CD4-positive, alpha-beta memory T cell (primary cell): ENCODE data around the gene CKAP4. TPM values are rescaled to one million over a fixed set of nuclear protein-coding genes. Genes with fewer than 3 reads are reported as not detected.

Experiments
- CTCF ChIA-PET: fragments of 350-600 bp; sonication (Branson Sonifier 250); formaldehyde crosslinking; loops from one replicate; lab custom pipeline; 2021; ENCODE audit warnings: inconsistent platforms; ENCODE audit not compliant: partially characterized antibody; lab: Charles Lee
- POLR2A ChIA-PET: fragments of 350-600 bp; sonication (Branson Sonifier 250); formaldehyde crosslinking; loops from one replicate; lab custom pipeline; 2021; ENCODE audit not compliant: partially characterized antibody; lab: Charles Lee
- DNase-seq, 5 donors: peaks; one replicate each; pipeline versions ENCODE4 v3.0.0 to v3.0.0-alpha.2; 2020 to 2022; ENCODE audit warnings: mixed read lengths in 1 of 5
- H3K27ac ChIP-seq: one replicate; pipeline ENCODE4 v1.7.0; 2013; ENCODE audit warnings: low read depth, low read length
- H3K27me3 ChIP-seq: 2 replicates; pipeline ENCODE4 v1.7.0; 2013; ENCODE audit warnings: mild to moderate bottlenecking, low read length, moderate library complexity; ENCODE audit not compliant: insufficient read depth
- H3K36me3 ChIP-seq: 2 replicates; pipeline ENCODE4 v1.7.0; 2013; ENCODE audit warnings: mild to moderate bottlenecking, low read length, moderate library complexity; ENCODE audit not compliant: insufficient read depth
- H3K4me1 ChIP-seq: 2 replicates; pipeline ENCODE4 v1.7.0; 2013; ENCODE audit warnings: mild to moderate bottlenecking, low read length, moderate library complexity; ENCODE audit not compliant: insufficient read depth
- H3K4me3 ChIP-seq, 2 donors: one replicate each; pipeline ENCODE4 v1.7.0; 2013; ENCODE audit warnings: low read length in 2 of 2, mild to moderate bottlenecking in 1 of 2
- H3K9me3 ChIP-seq, 2 donors: one replicate each; pipeline ENCODE4 v1.7.0; 2013; ENCODE audit warnings: low read length in 2 of 2, control low read depth in 1 of 2; ENCODE audit not compliant: control insufficient read depth in 1 of 2
- H3K27ac Mint-ChIP-seq, 7 donors: one replicate each; pipeline ENCODE4 v1.8.0; 2020 to 2021; ENCODE audit warnings: mixed read lengths in 7 of 7, mild to moderate bottlenecking in 6 of 7, inconsistent platforms in 3 of 7, moderate library complexity in 3 of 7
- H3K27me3 Mint-ChIP-seq, 2 donors: one replicate each; pipeline ENCODE4 v1.8.0; 2020 to 2021; ENCODE audit warnings: mixed read lengths in 2 of 2
- H3K36me3 Mint-ChIP-seq, 2 donors: one replicate each; pipeline ENCODE4 v1.8.0; 2020 to 2021; ENCODE audit warnings: mixed read lengths in 2 of 2, inconsistent platforms in 1 of 2, mild to moderate bottlenecking in 1 of 2
- H3K4me1 Mint-ChIP-seq, 4 donors: one replicate each; pipeline ENCODE4 v1.8.0; 2020 to 2021; ENCODE audit warnings: mixed read lengths in 4 of 4, mild to moderate bottlenecking in 1 of 4
- H3K4me3 Mint-ChIP-seq, 8 donors: one replicate each; pipeline ENCODE4 v1.8.0; 2020 to 2021; ENCODE audit warnings: mixed read lengths in 8 of 8, mild to moderate bottlenecking in 7 of 8, moderate library complexity in 6 of 8, inconsistent platforms in 3 of 8
- H3K9me3 Mint-ChIP-seq, 8 donors: one replicate each; pipeline ENCODE4 v1.8.0; 2020 to 2021; ENCODE audit warnings: mixed read lengths in 8 of 8, mild to moderate bottlenecking in 5 of 8, inconsistent platforms in 3 of 8, moderate library complexity in 1 of 8
- intact Hi-C: fragments of 100-400 bp; cut with micrococcal nuclease; formaldehyde crosslinking; loops from one replicate; pipeline ENCODE4 v1.15.1; 2023
- polyA plus RNA-seq, 2 donors: library from polyadenylated mRNA; unstranded; fragments of 300-500 nt; fragmentation: Illumina TruSeq; gene quantifications; one replicate each; pipeline ENCODE4 v1.2.3, GENCODE V29; 2021
- total RNA-seq, 2 experiments: library from RNA; stranded (reverse); gene quantifications; one replicate each; pipeline ENCODE4 v1.2.3, GENCODE V29; 2021

CKAP4 gene
- total and polyA plus RNA-seq, 4 experiments from 2014 or later, result 5.1 to 13.0 (median 10.4) TPM

- peaks cover 0 to 2% (median 0%) of the 10 kb centered on the region in 8 donors for H3K9me3 Mint-ChIP-seq
- Histone ChIP-seq H3K4me3 (peak overlapping the region; percentile 32 to 54), H3K27me3 (no peaks in the 10 kb centered on the region), H3K36me3 (no peaks in the 10 kb centered on the region), H3K27ac (peak overlapping the region; percentile 54), H3K9me3 (no peaks in the 10 kb centered on the region), H3K4me1 (peaks cover 34% of the 10 kb centered on the region)
- H3K36me3 Mint-ChIP-seq, result peaks cover 7 to 14% of the 10 kb centered on the region in 2 donors
- no peaks in the 10 kb centered on the region for H3K27me3 Mint-ChIP-seq
- H3K4me1 Mint-ChIP-seq, result peaks cover 9 to 43% (median 30%) of the 10 kb centered on the region in 4 donors
- POLR2A ChIA-PET, result interaction anchor here (0.7 to 14.5 kb wide), 10 partner anchors 16 to 68 kb away, joined by 3 to 223 read pairs (median 4); partner anchors contain the start of gene TCP11L2
- CTCF ChIA-PET, result interaction anchor here (0.9 to 1.4 kb wide), 6 partner anchors 20 to 57 kb away, joined by 3 to 8 read pairs (median 3); partner anchors contain the start of gene TCP11L2
- intact Hi-C loops, result loop anchor here (1.0 to 10.0 kb wide), 3 partner anchors 20 to 848 kb away; partner anchors contain the start of genes CRY1 and TMEM263
- peak; percentile 58 to 71 (median 63) for DNase-seq
- H3K27ac Mint-ChIP-seq, result peak overlapping the region; percentile 7 to 83 (median 80)
- peak overlapping the region; percentile 75 to 86 (median 82) for H3K4me3 Mint-ChIP-seq
Measured at GRCh38 chr12:106246891-106247673, 738 bp downstream of the CKAP4 start.

DNA sequence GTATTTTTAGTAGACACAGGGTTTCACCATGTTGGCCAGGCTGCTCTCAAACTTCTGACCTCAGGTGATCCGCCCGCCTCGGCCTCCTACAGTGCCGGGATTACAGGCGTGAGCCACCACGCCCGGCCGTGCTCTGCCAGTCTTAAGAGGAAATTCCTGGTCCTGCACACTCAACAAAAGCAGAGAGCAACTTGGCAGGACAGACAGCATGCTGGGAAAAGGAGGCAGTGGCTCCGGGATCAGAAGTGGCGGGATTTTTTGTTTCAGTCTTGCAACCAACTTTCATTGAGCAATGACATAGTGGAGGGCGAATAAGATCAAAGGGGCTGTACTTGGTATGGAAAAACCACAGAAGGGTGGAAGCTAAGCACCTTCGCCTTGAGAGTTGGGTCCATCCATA lies 2.1 kb downstream of the CKAP4 start:
- no peak for DNase-seq
- intact Hi-C loops, result loop anchor here (10.0 kb wide), 2 partner anchors 709 to 849 kb away; partner anchors contain the start of genes CRY1 and TMEM263
- Histone ChIP-seq H3K4me3 (no peak overlapping the region), H3K9me3 (no peaks in the 10 kb centered on the region), H3K27ac (no peak overlapping the region), H3K36me3 (no peaks in the 10 kb centered on the region), H3K27me3 (no peaks in the 10 kb centered on the region), H3K4me1 (peaks cover 34% of the 10 kb centered on the region)
- peaks cover 7 to 15% of the 10 kb centered on the region in 2 donors for H3K36me3 Mint-ChIP-seq
- ChIA-PET CTCF (interaction anchor here (1.3 kb wide), 1 partner anchor 37 kb away, joined by 6 read pairs; no protein-coding TSS in a partner anchor), POLR2A (interaction anchor here (0.7 to 14.5 kb wide), 5 partner anchors 15 to 112 kb away, joined by 3 to 223 read pairs (median 4); partner anchors contain the start of genes POLR3B and TCP11L2)
- peak overlapping the region in 3 of 7 donors; percentile 17 to 68 (median 59) for H3K27ac Mint-ChIP-seq
- H3K4me3 Mint-ChIP-seq, result peak overlapping the region in 7 of 8 donors; percentile 39 to 82 (median 55)
- no peaks in the 10 kb centered on the region for H3K27me3 Mint-ChIP-seq
- H3K9me3 Mint-ChIP-seq, result peaks cover 0 to 2% (median 0%) of the 10 kb centered on the region in 8 donors
- peaks cover 10 to 43% (median 30%) of the 10 kb centered on the region in 4 donors for H3K4me1 Mint-ChIP-seq

DNA sequence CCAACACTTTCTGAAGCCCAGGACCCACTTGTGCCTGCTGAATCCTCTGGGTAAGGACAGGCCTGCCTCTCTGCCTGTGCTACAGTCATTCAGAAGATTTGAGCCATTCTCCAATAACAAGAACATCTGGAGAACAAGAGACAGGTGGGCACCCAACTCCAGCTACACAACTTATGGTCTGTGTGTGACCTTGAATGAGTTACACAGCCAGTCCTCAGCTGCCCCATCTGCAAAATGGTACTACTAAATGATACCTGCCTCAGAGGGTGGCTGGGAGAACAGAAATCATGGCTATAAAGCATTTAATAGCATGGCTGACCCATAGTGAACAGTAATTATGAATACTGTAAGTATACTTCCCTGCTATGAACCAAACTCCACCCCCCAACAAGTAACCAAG lies 4.2 kb downstream of the CKAP4 start:
- Histone ChIP-seq H3K27ac (no peak overlapping the region), H3K4me3 (no peak overlapping the region), H3K36me3 (peaks cover 6% of the 10 kb centered on the region), H3K9me3 (no peaks in the 10 kb centered on the region), H3K4me1 (peaks cover 24% of the 10 kb centered on the region), H3K27me3 (no peaks in the 10 kb centered on the region)
- Mint-ChIP-seq H3K4me3 (no peak overlapping the region), H3K9me3 (peaks cover 0 to 2% (median 0%) of the 10 kb centered on the region in 8 donors), H3K4me1 (peaks cover 6 to 29% (median 16%) of the 10 kb centered on the region in 4 donors), H3K36me3 (peaks cover 12 to 22% of the 10 kb centered on the region in 2 donors), H3K27ac (peak overlapping the region in 2 of 7 donors; percentile 3 to 15), H3K27me3 (no peaks in the 10 kb centered on the region)
- CTCF ChIA-PET, result interaction anchor here (1.3 to 2.5 kb wide), 3 partner anchors 16 to 113 kb away, joined by 3 to 15 read pairs (median 4); no protein-coding TSS in a partner anchor
- no peak for DNase-seq
- intact Hi-C loops, result loop anchor here (10.0 kb wide), 2 partner anchors 711 to 851 kb away; partner anchors contain the start of genes CRY1 and TMEM263
- POLR2A ChIA-PET, result interaction anchor here (14.5 kb wide), 1 partner anchor 60 kb away, joined by 223 read pairs; the partner anchor contains the start of gene TCP11L2

DNA sequence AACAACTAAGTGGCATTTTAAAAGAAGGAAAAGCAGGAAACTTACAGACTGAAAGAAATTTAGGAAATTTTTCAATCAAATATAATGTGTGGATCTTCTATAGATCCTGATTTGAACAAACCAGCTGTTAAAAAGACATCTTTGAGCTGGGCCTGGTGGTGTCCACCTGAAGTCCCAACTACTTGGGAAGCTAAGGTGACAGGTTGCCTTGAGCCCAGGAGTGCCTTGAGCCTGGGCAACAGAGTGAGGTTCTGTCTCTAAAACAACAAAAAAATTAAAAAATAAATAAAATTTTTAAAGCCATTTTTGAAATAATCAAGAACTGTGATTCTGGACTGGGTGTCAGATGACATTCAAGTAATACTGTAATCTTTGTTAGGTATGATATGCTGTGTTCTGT lies 7.0 kb downstream of the CKAP4 start:
- intact Hi-C loops, result loop anchor here (10.0 kb wide), 2 partner anchors 714 to 854 kb away; partner anchors contain the start of genes CRY1 and TMEM263
- H3K4me3 Mint-ChIP-seq, result no peak overlapping the region
- H3K27ac ChIP-seq, result no peak overlapping the region
- H3K4me3 ChIP-seq, result no peak overlapping the region
- H3K27me3 Mint-ChIP-seq, result no peaks in the 10 kb centered on the region
- H3K27me3 ChIP-seq, result no peaks in the 10 kb centered on the region
- H3K9me3 ChIP-seq, result no peaks in the 10 kb centered on the region
- H3K27ac Mint-ChIP-seq, result no peak overlapping the region
- H3K4me1 ChIP-seq, result peaks cover 9% of the 10 kb centered on the region
- ChIA-PET POLR2A (interaction anchor here (0.8 to 3.7 kb wide), 2 partner anchors 8 to 62 kb away, joined by 3 to 15 read pairs; partner anchors contain the start of gene TCP11L2), CTCF (interaction anchor here (0.7 to 1.6 kb wide), 3 partner anchors 14 to 44 kb away, joined by 3 to 5 read pairs (median 5); no protein-coding TSS in a partner anchor)
- H3K9me3 Mint-ChIP-seq, result no peaks in the 10 kb centered on the region
- DNase-seq, result no peak
- H3K36me3 ChIP-seq, result peaks cover 10% of the 10 kb centered on the region
- H3K36me3 Mint-ChIP-seq, result peaks cover 17 to 30% of the 10 kb centered on the region in 2 donors
- H3K4me1 Mint-ChIP-seq, result peaks cover 6 to 15% (median 9%) of the 10 kb centered on the region in 4 donors

GRCh38 chr12:106239951-106240335 lies 7.9 kb downstream of the CKAP4 start:
- intact Hi-C loops, result loop anchor here (10.0 kb wide), 2 partner anchors 715 to 855 kb away; partner anchors contain the start of genes CRY1 and TMEM263
- Mint-ChIP-seq H3K4me1 (peaks cover 2 to 7% (median 4%) of the 10 kb centered on the region in 4 donors), H3K27ac (no peak overlapping the region), H3K27me3 (no peaks in the 10 kb centered on the region), H3K36me3 (peaks cover 17 to 27% of the 10 kb centered on the region in 2 donors), H3K4me3 (no peak overlapping the region), H3K9me3 (no peaks in the 10 kb centered on the region)
- DNase-seq, result no peak
- ChIA-PET POLR2A (interaction anchor here (0.8 to 3.7 kb wide), 3 partner anchors 9 to 63 kb away, joined by 3 to 15 read pairs (median 3); partner anchors contain the start of gene TCP11L2), CTCF (interaction anchor here (1.2 to 1.6 kb wide), 2 partner anchors 13 to 45 kb away, joined by 5 read pairs; no protein-coding TSS in a partner anchor)
- H3K36me3 ChIP-seq, result peaks cover 10% of the 10 kb centered on the region
- H3K4me1 ChIP-seq, result peaks cover 3% of the 10 kb centered on the region
- H3K4me3 ChIP-seq, result no peak overlapping the region
- no peaks in the 10 kb centered on the region for H3K27me3 ChIP-seq
- H3K27ac ChIP-seq, result no peak overlapping the region
- no peaks in the 10 kb centered on the region for H3K9me3 ChIP-seq

GRCh38 chr12:106239241-106239950 lies 8.4 kb downstream of the CKAP4 start:
- peaks cover 17 to 27% of the 10 kb centered on the region in 2 donors for H3K36me3 Mint-ChIP-seq
- H3K36me3 ChIP-seq, result peaks cover 10% of the 10 kb centered on the region
- POLR2A ChIA-PET, result interaction anchor here (0.8 to 3.7 kb wide), 2 partner anchors 58 to 63 kb away, joined by 3 to 15 read pairs; partner anchors contain the start of gene TCP11L2

More at GRCh38 chr12:106239241-106239950, 8.4 kb downstream of the CKAP4 start:
- intact Hi-C loops, result no loop called here
- H3K4me1 ChIP-seq, result no peaks in the 10 kb centered on the region
- Mint-ChIP-seq H3K4me1 (peaks cover 1 to 4% (median 3%) of the 10 kb centered on the region in 4 donors), H3K4me3 (no peak overlapping the region), H3K27me3 (no peaks in the 10 kb centered on the region), H3K9me3 (no peaks in the 10 kb centered on the region), H3K27ac (no peak overlapping the region)
- H3K9me3 ChIP-seq, result no peaks in the 10 kb centered on the region
- H3K27me3 ChIP-seq, result no peaks in the 10 kb centered on the region
- no peak for DNase-seq
- H3K4me3 ChIP-seq, result no peak overlapping the region
- no peak overlapping the region for H3K27ac ChIP-seq
- CTCF ChIA-PET, result interaction anchor here (1.2 to 1.6 kb wide), 2 partner anchors 12 to 46 kb away, joined by 5 read pairs; no protein-coding TSS in a partner anchor
